ENCODE data around the gene ANO9.
"Not testable (repeated sequence)": the region's sequence is repeated elsewhere in the genome, so short reads cannot be mapped to it uniquely, and the experiment has no call there.

The ANO9 gene

DNA sequence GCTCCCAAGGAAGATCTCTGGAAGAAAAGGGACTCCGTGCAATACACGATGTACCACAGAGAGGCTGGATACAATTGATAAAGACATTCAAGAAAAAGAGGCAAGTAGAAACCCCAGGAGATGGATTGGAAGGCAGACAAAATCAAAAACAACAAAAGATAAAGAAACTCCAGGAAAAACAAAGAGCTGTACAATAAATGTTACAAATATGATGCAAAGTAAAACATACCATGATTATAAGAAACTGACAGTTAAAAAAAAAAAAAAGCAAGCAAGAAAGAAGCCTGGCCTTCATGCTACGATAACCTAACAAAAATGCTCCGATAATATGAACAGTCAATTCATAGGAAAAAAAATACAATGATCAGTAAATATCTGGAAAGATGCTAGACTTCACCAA lies 16.5 kb downstream of the ANO9 start:
- CTCF ChIA-PET, result interaction anchor here (1.5 kb wide), 1 partner anchor 11 kb away, joined by 4 read pairs; the partner anchor contains the start of gene SIGIRR

DNA sequence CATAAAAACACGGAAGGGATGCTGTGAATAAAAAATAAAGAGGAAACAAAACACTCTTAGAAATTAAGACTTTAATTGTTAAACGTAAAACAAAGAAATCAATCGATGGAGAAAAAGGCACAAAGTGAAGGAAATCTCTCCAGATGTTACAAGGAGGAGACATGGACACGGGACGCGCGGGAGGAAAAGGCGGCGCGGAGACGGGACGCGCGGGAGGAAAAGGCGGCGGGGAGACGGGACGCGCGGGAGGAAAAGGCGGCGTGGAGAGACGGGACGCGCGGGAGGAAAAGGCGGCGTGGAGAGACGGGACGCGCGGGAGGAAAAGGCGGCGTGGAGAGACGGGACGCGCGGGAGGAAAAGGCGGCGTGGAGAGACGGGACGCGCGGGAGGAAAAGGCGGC lies 17.0 kb downstream of the ANO9 start:
- H3K27me3 ChIP-seq (replicated peaks in 2 of 5; ENCODE audit: control insufficient read depth in 4 of 5, insufficient read depth in 5 of 5, low read length in 4 of 5); POLR2A ChIA-PET; H3K4me3 ChIP-seq (ENCODE audit: control insufficient read depth in 1 of 7, extremely low read depth in 1 of 7, insufficient read depth in 4 of 7, low read depth in 2 of 7, low read length in 6 of 7); H3K4me1 ChIP-seq (ENCODE audit: control extremely low read depth in 1 of 4, control insufficient read depth in 4 of 4, insufficient read depth in 4 of 4, low read length in 3 of 4); H3K9me3 ChIP-seq (ENCODE audit: control extremely low read depth in 1 of 5, control insufficient read depth in 4 of 5, insufficient read depth in 2 of 5, low read depth in 1 of 5, low read length in 4 of 5); H3K36me3 ChIP-seq (ENCODE audit: control insufficient read depth in 4 of 4, insufficient read depth in 4 of 4, low read length in 3 of 4); DNase-seq; H3K27ac ChIP-seq (ENCODE audit: insufficient read depth in 1 of 2, low read depth in 1 of 2, low read length in 2 of 2, poor library complexity in 1 of 2, severe bottlenecking in 2 of 2): not testable (repeated sequence)
- CTCF ChIA-PET, result interaction anchor here (1.5 kb wide), 1 partner anchor 10 kb away, joined by 4 read pairs; the partner anchor contains the start of gene SIGIRR
- WGBS (ENCODE audit: insufficient coverage), result 63% methylated on average over 13 of the region's 45 CpGs

More for the DNA sequence above, 16.5 kb downstream of the ANO9 start:
- Histone ChIP-seq H3K4me3 (ENCODE audit: control insufficient read depth in 1 of 7, extremely low read depth in 1 of 7, insufficient read depth in 4 of 7, low read depth in 2 of 7, low read length in 6 of 7) (no peak overlapping the region), H3K36me3 (ENCODE audit: control insufficient read depth in 4 of 4, insufficient read depth in 4 of 4, low read length in 3 of 4) (no peaks in the 10 kb centered on the region), H3K9me3 (ENCODE audit: control extremely low read depth in 1 of 5, control insufficient read depth in 4 of 5, insufficient read depth in 2 of 5, low read depth in 1 of 5, low read length in 4 of 5) (peaks cover 0 to 2% (median 0%) of the 10 kb centered on the region in 5 experiments), H3K4me1 (ENCODE audit: control extremely low read depth in 1 of 4, control insufficient read depth in 4 of 4, insufficient read depth in 4 of 4, low read length in 3 of 4) (no peaks in the 10 kb centered on the region), H3K27me3 (replicated peaks in 2 of 5; ENCODE audit: control insufficient read depth in 4 of 5, insufficient read depth in 5 of 5, low read length in 4 of 5) (peaks cover 0 to 3% (median 2%) of the 10 kb centered on the region in 5 experiments), H3K27ac (ENCODE audit: insufficient read depth in 1 of 2, low read depth in 1 of 2, low read length in 2 of 2, poor library complexity in 1 of 2, severe bottlenecking in 2 of 2) (no peak overlapping the region)
- DNase-seq, result no peak
- POLR2A ChIA-PET, result no interaction called here
- WGBS (ENCODE audit: insufficient coverage), result 60% methylated on average over 2 of the region's 4 CpGs

DNA sequence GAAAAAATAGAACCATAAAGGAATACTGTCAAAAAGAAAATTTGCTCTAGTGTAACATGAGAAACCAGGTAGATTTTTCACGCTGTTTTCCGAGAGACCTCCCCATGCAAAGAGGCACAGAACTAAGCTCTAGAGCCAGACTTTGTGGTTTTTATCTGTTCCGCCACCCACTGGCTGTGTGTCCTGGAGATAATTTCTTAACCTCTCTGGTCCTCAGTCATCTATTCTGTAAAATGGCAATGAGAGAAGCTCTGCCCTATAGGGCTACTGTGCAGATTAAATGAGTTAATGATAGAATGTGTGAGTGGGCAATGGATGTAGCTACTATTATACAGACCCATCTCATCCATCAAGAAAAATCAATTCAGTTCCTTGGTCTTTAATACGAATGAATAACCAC lies 17.6 kb downstream of the ANO9 start:
- ChIA-PET POLR2A (no interaction called here), CTCF (interaction anchor here (1.5 kb wide), 1 partner anchor 9 kb away, joined by 4 read pairs; the partner anchor contains the start of gene SIGIRR)
- Histone ChIP-seq H3K4me1 (ENCODE audit: control extremely low read depth in 1 of 4, control insufficient read depth in 4 of 4, insufficient read depth in 4 of 4, low read length in 3 of 4) (no peaks in the 10 kb centered on the region), H3K27me3 (replicated peaks in 2 of 5; ENCODE audit: control insufficient read depth in 4 of 5, insufficient read depth in 5 of 5, low read length in 4 of 5) (peaks cover 0 to 3% (median 2%) of the 10 kb centered on the region in 5 experiments), H3K36me3 (ENCODE audit: control insufficient read depth in 4 of 4, insufficient read depth in 4 of 4, low read length in 3 of 4) (no peaks in the 10 kb centered on the region), H3K27ac (ENCODE audit: insufficient read depth in 1 of 2, low read depth in 1 of 2, low read length in 2 of 2, poor library complexity in 1 of 2, severe bottlenecking in 2 of 2) (no peak overlapping the region), H3K4me3 (ENCODE audit: control insufficient read depth in 1 of 7, extremely low read depth in 1 of 7, insufficient read depth in 4 of 7, low read depth in 2 of 7, low read length in 6 of 7) (no peak overlapping the region), H3K9me3 (ENCODE audit: control extremely low read depth in 1 of 5, control insufficient read depth in 4 of 5, insufficient read depth in 2 of 5, low read depth in 1 of 5, low read length in 4 of 5) (peaks cover 0 to 2% (median 0%) of the 10 kb centered on the region in 5 experiments)
- no peak for DNase-seq
- WGBS (ENCODE audit: insufficient coverage), result 100% methylated on average over 3 of the region's 4 CpGs

DNA sequence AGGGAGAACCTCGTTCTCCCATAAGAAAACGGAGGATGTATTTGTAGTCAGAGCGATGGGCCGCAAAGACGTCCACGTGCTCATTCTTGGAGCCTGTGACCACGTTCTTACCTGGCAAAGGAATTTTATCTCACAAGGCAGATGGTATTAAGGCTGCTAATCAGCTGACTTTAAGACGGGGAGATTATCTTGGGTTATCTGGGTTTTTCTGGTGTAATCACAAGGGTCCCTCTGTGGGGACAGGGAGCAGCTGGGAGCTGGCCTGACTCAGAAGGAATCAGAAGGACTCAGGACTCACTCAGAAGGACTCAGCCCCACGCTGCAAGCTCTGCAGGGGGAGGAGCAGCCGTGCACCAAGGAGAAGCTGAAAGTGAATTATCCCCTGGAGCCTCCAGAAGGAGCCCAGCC lies 19.6 kb downstream of the ANO9 start:
- ChIA-PET POLR2A (no interaction called here), CTCF (interaction anchor here (0.6 kb wide), 1 partner anchor 11 kb away, joined by 3 read pairs; no protein-coding TSS in a partner anchor)
- Histone ChIP-seq H3K4me1 (ENCODE audit: control extremely low read depth in 1 of 4, control insufficient read depth in 4 of 4, insufficient read depth in 4 of 4, low read length in 3 of 4) (peaks cover 0 to 6% (median 5%) of the 10 kb centered on the region in 4 experiments), H3K27ac (ENCODE audit: insufficient read depth in 1 of 2, low read depth in 1 of 2, low read length in 2 of 2, poor library complexity in 1 of 2, severe bottlenecking in 2 of 2) (no peak overlapping the region), H3K36me3 (ENCODE audit: control insufficient read depth in 4 of 4, insufficient read depth in 4 of 4, low read length in 3 of 4) (no peaks in the 10 kb centered on the region), H3K27me3 (replicated peaks in 2 of 5; ENCODE audit: control insufficient read depth in 4 of 5, insufficient read depth in 5 of 5, low read length in 4 of 5) (peaks cover 0 to 3% (median 2%) of the 10 kb centered on the region in 5 experiments), H3K9me3 (ENCODE audit: control extremely low read depth in 1 of 5, control insufficient read depth in 4 of 5, insufficient read depth in 2 of 5, low read depth in 1 of 5, low read length in 4 of 5) (peaks cover 0 to 2% (median 0%) of the 10 kb centered on the region in 5 experiments), H3K4me3 (ENCODE audit: control insufficient read depth in 1 of 7, extremely low read depth in 1 of 7, insufficient read depth in 4 of 7, low read depth in 2 of 7, low read length in 6 of 7) (no peak overlapping the region)
- WGBS (ENCODE audit: insufficient coverage), result 90% methylated on average over 10 of the region's 10 CpGs
- DNase-seq, result no peak

DNA sequence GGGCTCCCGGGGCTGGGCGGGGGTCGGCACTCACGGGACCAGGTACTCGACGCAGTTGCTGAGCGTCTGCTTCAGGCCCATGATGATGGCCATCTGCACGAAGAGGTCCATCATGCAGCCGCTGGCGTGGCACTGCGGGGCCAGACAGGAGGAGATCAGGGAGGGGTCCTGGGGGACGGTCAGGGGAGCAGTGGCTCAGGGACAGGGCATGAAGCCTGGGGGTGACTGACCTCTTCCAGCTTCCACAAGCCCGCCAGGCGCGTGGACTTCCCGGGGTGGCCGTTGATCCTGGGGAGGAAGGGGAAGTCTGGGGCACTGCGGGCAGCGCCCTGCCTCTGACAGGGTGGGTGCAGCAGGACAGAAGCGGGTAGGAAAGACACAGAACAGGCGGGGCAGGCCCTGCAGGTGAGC lies 20.9 kb downstream of the ANO9 start:
- no peak overlapping the region for H3K27ac ChIP-seq (ENCODE audit: insufficient read depth in 1 of 2, low read depth in 1 of 2, low read length in 2 of 2, poor library complexity in 1 of 2, severe bottlenecking in 2 of 2)
- no peaks in the 10 kb centered on the region for H3K36me3 ChIP-seq (ENCODE audit: control insufficient read depth in 4 of 4, insufficient read depth in 4 of 4, low read length in 3 of 4)
- DNase-seq, result no peak
- H3K4me1 ChIP-seq (ENCODE audit: control extremely low read depth in 1 of 4, control insufficient read depth in 4 of 4, insufficient read depth in 4 of 4, low read length in 3 of 4), result peaks cover 0 to 19% (median 18%) of the 10 kb centered on the region in 4 experiments
- CTCF ChIA-PET, result no interaction called here
- WGBS (ENCODE audit: insufficient coverage), result 91% methylated on average over 17 of the region's 21 CpGs
- H3K4me3 ChIP-seq (ENCODE audit: control insufficient read depth in 1 of 7, extremely low read depth in 1 of 7, insufficient read depth in 4 of 7, low read depth in 2 of 7, low read length in 6 of 7), result no peak overlapping the region
- H3K27me3 ChIP-seq (replicated peaks in 2 of 5; ENCODE audit: control insufficient read depth in 4 of 5, insufficient read depth in 5 of 5, low read length in 4 of 5), result peaks cover 0 to 3% (median 2%) of the 10 kb centered on the region in 5 experiments
- POLR2A ChIA-PET, result no interaction called here
- H3K9me3 ChIP-seq (ENCODE audit: control extremely low read depth in 1 of 5, control insufficient read depth in 4 of 5, insufficient read depth in 2 of 5, low read depth in 1 of 5, low read length in 4 of 5), result peaks cover 0 to 2% (median 0%) of the 10 kb centered on the region in 5 experiments

DNA sequence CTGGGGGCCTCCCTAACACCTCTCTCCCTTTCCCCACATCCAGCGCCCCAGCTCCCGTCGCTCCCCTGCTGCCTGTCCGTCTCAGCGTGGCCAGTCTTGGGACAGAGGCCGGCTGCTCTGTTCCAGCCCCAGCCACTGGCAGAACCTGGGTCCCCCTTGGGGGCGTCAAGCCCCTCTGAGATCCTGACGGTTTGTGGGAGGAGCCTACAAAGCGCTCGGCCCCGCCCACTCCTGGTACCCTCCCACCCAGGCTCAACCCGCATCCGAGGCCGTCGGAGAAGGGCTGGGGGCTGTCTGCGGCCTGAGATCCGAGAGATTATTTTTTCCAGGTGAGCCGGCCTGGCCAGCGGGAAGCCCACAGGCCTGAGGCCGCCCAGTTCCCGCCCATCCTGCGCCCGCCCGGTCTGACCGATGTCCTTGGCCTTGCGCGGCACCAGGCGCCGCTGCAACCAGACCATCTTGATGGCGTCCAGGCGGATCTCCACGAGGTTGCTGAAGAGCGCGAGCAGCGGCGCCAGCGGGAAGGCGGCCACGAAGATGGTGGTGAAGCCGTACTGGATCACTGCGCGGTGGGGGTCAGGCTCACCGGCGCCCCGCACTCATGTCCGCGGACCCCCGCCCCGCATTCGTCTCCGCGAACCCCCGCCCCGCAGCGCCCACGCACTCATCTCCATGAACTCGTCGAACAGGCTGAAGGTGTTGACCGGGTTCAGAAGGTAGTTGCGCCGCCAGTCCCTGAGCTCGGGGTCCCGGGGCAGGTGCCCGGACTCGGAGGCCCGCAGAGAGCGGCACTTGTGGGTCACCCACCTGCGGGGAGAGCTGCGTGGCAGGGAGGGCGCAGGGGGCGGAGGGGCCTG lies 21.5 kb downstream of the ANO9 start:
- POLR2A ChIA-PET, result no interaction called here
- CTCF ChIA-PET, result no interaction called here
- peaks cover 0 to 3% (median 2%) of the 10 kb centered on the region in 5 experiments for H3K27me3 ChIP-seq (replicated peaks in 2 of 5; ENCODE audit: control insufficient read depth in 4 of 5, insufficient read depth in 5 of 5, low read length in 4 of 5)
- H3K27ac ChIP-seq (ENCODE audit: insufficient read depth in 1 of 2, low read depth in 1 of 2, low read length in 2 of 2, poor library complexity in 1 of 2, severe bottlenecking in 2 of 2), result no peak overlapping the region
- no peaks in the 10 kb centered on the region for H3K36me3 ChIP-seq (ENCODE audit: control insufficient read depth in 4 of 4, insufficient read depth in 4 of 4, low read length in 3 of 4)
- H3K9me3 ChIP-seq (ENCODE audit: control extremely low read depth in 1 of 5, control insufficient read depth in 4 of 5, insufficient read depth in 2 of 5, low read depth in 1 of 5, low read length in 4 of 5), result peaks cover 0 to 2% (median 0%) of the 10 kb centered on the region in 5 experiments
- 88% methylated on average over 58 of the region's 71 CpGs for WGBS (ENCODE audit: insufficient coverage)
- H3K4me3 ChIP-seq (ENCODE audit: control insufficient read depth in 1 of 7, extremely low read depth in 1 of 7, insufficient read depth in 4 of 7, low read depth in 2 of 7, low read length in 6 of 7), result no peak overlapping the region
- H3K4me1 ChIP-seq (ENCODE audit: control extremely low read depth in 1 of 4, control insufficient read depth in 4 of 4, insufficient read depth in 4 of 4, low read length in 3 of 4), result peaks cover 5 to 25% (median 24%) of the 10 kb centered on the region in 4 experiments
- DNase-seq, result no peak

Measured in common myeloid progenitor, CD34-positive (primary cell).